Colonic mucosa (tissue), 4 donors: ENCODE results near the gene SLC5A2. TPM values are rescaled to one million over a fixed set of nuclear protein-coding genes. Genes with fewer than 3 reads are reported as not detected.

ENCODE experiments used
- DNase-seq: peaks from one replicate; pipeline ENCODE4 v3.0.0-alpha.2; 2020
- H3K27ac ChIP-seq: fragments of 200-600 bp; one replicate; pipeline ENCODE4 v1.8.0; 2021
- H3K27me3 ChIP-seq: fragments of 200-600 bp; one replicate; pipeline ENCODE4 v1.8.0; 2021
- H3K36me3 ChIP-seq: fragments of 200-600 bp; one replicate; pipeline ENCODE4 v1.8.0; 2021
- H3K4me1 ChIP-seq: fragments of 200-600 bp; one replicate; pipeline ENCODE4 v1.8.0; 2021; ENCODE audit warnings: mild to moderate bottlenecking
- H3K4me3 ChIP-seq: fragments of 200-600 bp; one replicate; pipeline ENCODE4 v1.8.0; 2021
- H3K9ac ChIP-seq, 2 donors: one replicate each; pipeline ENCODE4 v1.7.0; 2013; ENCODE audit warnings: control low read depth in 2 of 2, low read depth in 2 of 2, low read length in 2 of 2
- H3K9me3 ChIP-seq: fragments of 200-600 bp; one replicate; pipeline ENCODE4 v1.8.0; 2021
- CTCF ChIP-seq: fragments of 200-600 bp; IDR thresholded peaks from one replicate; pipeline ENCODE4 v1.8.0; 2022; ENCODE audit warnings: antibody characterized with exemption, mild to moderate bottlenecking
- intact Hi-C: fragments of 100-400 bp; cut with DNase I; formaldehyde crosslinking; loops from one replicate; pipeline ENCODE4 v1.14.1; 2022
- total RNA-seq, 2 donors: library from RNA; stranded (reverse); fragmentation: NEBNext Ultra II Directional in 1 of 2; extraction: Animal tissue kit (Norgen Biotek cat#: 25700) in 1 of 2; gene quantifications; one replicate each; pipeline ENCODE4 v1.2.1, GENCODE V29; 2021
- donor health status: healthy.
- donor health status: DM: no; HTN: no; CAD: no.
- donor health status: DM: no; HTN: no; CAD: no.

Gene SLC5A2
- total RNA-seq, 2 donors from 2014 or later: 0.20 to 0.21 TPM

- Histone ChIP-seq H3K4me3 (no peak overlapping the region), H3K36me3 (no peaks in the 10 kb centered on the region), H3K27ac (no peak overlapping the region), H3K9ac (no peak overlapping the region), H3K9me3 (no peaks in the 10 kb centered on the region), H3K27me3 (no peaks in the 10 kb centered on the region), H3K4me1 (peaks cover 10% of the 10 kb centered on the region)
- TF ChIP-seq CTCF: no peak
- DNase-seq: no peak
- intact Hi-C loops: no loop called here
Observed at GRCh38 chr16:31474773-31475738, 7.9 kb upstream of the SLC5A2 start.

- no peaks in the 10 kb centered on the region for H3K36me3 ChIP-seq
- intact Hi-C loops: no loop called here
- peak overlapping the region; percentile 17 to 73 for H3K9ac ChIP-seq
- peak; percentile 70 for DNase-seq
- peak overlapping the region; percentile 95 for H3K27ac ChIP-seq
- peaks cover 10% of the 10 kb centered on the region for H3K4me1 ChIP-seq
- no peaks in the 10 kb centered on the region for H3K9me3 ChIP-seq
- no peak for TF ChIP-seq CTCF
- peak overlapping the region; percentile 44 for H3K4me3 ChIP-seq
- H3K27me3 ChIP-seq: no peaks in the 10 kb centered on the region
Observed at GRCh38 chr16:31475946-31476302, 7.0 kb upstream of the SLC5A2 start.

GRCh38 chr16:31476303-31477219, 6.4 kb upstream of the SLC5A2 start:
- Histone ChIP-seq H3K27ac (peak overlapping the region; percentile 95), H3K4me3 (peak overlapping the region; percentile 44), H3K4me1 (peaks cover 10% of the 10 kb centered on the region), H3K36me3 (no peaks in the 10 kb centered on the region), H3K27me3 (no peaks in the 10 kb centered on the region), H3K9me3 (no peaks in the 10 kb centered on the region), H3K9ac (peak overlapping the region; percentile 79 to 82)
- TF ChIP-seq CTCF: no peak
- intact Hi-C loops: no loop called here
- DNase-seq: peak; percentile 97

GRCh38 chr16:31477220-31478216, 5.4 kb upstream of the SLC5A2 start:
- Histone ChIP-seq H3K4me1 (peaks cover 10% of the 10 kb centered on the region), H3K9me3 (no peaks in the 10 kb centered on the region), H3K36me3 (no peaks in the 10 kb centered on the region), H3K9ac (peak overlapping the region; percentile 79 to 82), H3K4me3 (peak overlapping the region; percentile 44), H3K27me3 (no peaks in the 10 kb centered on the region), H3K27ac (peak overlapping the region; percentile 95)
- intact Hi-C loops: no loop called here
- DNase-seq: peak; percentile 92
- peak; percentile 28 for TF ChIP-seq CTCF
